MCF 10A (cell line): ENCODE data around the gene TFCP2L1. TPM values are rescaled to one million over a fixed set of nuclear protein-coding genes. Genes with fewer than 3 reads are reported as not detected.
A peak's percentile ranks its signal among the peaks of the same experiment; 100 is the strongest.
"Not testable (repeated sequence)": the region's sequence is repeated elsewhere in the genome, so short reads cannot be mapped to it uniquely, and the experiment has no call there.

ENCODE experiments used
- Bru-seq: library from RNA; stranded (reverse); fragments of 400-500 nt; gene quantifications from one replicate; lab custom pipeline; 2021; lab: Mats Ljungman, UMichigan
- BruChase-seq, 2 experiments: library from RNA; stranded (reverse); fragments of 400-500 nt; gene quantifications; one replicate each; lab custom pipeline; 2021; lab: Mats Ljungman, UMichigan
- BruUV-seq: library from RNA; stranded (reverse); fragments of 400-500 nt; replicated peaks from 2 replicates; lab custom pipeline; 2021; lab: Mats Ljungman, UMichigan
- CTCF ChIA-PET: fragments of 300-600 bp; sonication (Branson Sonifier 250); formaldehyde crosslinking; extraction: SDS; loops from one replicate; lab custom pipeline; 2021; ENCODE audit warnings: antibody characterized with exemption, inconsistent platforms; lab: Yijun Ruan, JAX
- POLR2A ChIA-PET: fragments of 300-600, 350-650 bp; sonication (Branson Sonifier 250); formaldehyde crosslinking; extraction: SDS; loops from one replicate; lab custom pipeline; 2020; ENCODE audit warnings: antibody characterized with exemption, inconsistent platforms; lab: Yijun Ruan, JAX
- DNase-seq: peaks from one replicate; pipeline ENCODE4 v3.0.0-alpha.2; 2018; ENCODE audit not compliant: unreplicated experiment
- H3K27ac Mint-ChIP-seq: one replicate; pipeline ENCODE4 v1.8.0; 2022; ENCODE audit warnings: mild to moderate bottlenecking, low read depth, mixed read lengths; ENCODE audit not compliant: unreplicated experiment
- H3K27me3 Mint-ChIP-seq: one replicate; pipeline ENCODE4 v1.8.0; 2022; ENCODE audit warnings: mixed read lengths; ENCODE audit not compliant: insufficient read depth, unreplicated experiment
- H3K36me3 Mint-ChIP-seq: one replicate; pipeline ENCODE4 v1.8.0; 2022; ENCODE audit warnings: mild to moderate bottlenecking, moderate library complexity, mixed read lengths; ENCODE audit not compliant: insufficient read depth, unreplicated experiment
- H3K4me1 Mint-ChIP-seq: one replicate; pipeline ENCODE4 v1.8.0; 2022; ENCODE audit warnings: mixed read lengths; ENCODE audit not compliant: insufficient read depth, unreplicated experiment
- H3K4me3 Mint-ChIP-seq: one replicate; pipeline ENCODE4 v1.8.0; 2022; ENCODE audit warnings: mild to moderate bottlenecking, moderate library complexity, mixed read lengths; ENCODE audit not compliant: unreplicated experiment
- H3K9me3 Mint-ChIP-seq: one replicate; pipeline ENCODE4 v1.8.0; 2022; ENCODE audit warnings: mixed read lengths; ENCODE audit not compliant: unreplicated experiment
- intact Hi-C: fragments of 100-400 bp; cut with micrococcal nuclease; formaldehyde crosslinking; loops from 2 replicates; pipeline ENCODE4 v1.14.1; 2022
- long read RNA-seq: library from polyadenylated mRNA; stranded (forward); transcript quantifications from one replicate; pipeline ENCODE4 v2.0.0, GENCODE V29; 2022
- total RNA-seq: library from RNA; stranded (reverse); gene quantifications from 2 replicates; pipeline ENCODE4 v1.2.3, GENCODE V29; 2022
- TF ChIP-seq, protein P1 (sequence below): fragments of 200-600 bp; IDR thresholded peaks from one replicate; pipeline ENCODE4 v1.8.0; 2022; ENCODE audit warnings: antibody characterized with exemption, mild to moderate bottlenecking; ENCODE audit not compliant: unreplicated experiment

TFCP2L1 gene, protein sequence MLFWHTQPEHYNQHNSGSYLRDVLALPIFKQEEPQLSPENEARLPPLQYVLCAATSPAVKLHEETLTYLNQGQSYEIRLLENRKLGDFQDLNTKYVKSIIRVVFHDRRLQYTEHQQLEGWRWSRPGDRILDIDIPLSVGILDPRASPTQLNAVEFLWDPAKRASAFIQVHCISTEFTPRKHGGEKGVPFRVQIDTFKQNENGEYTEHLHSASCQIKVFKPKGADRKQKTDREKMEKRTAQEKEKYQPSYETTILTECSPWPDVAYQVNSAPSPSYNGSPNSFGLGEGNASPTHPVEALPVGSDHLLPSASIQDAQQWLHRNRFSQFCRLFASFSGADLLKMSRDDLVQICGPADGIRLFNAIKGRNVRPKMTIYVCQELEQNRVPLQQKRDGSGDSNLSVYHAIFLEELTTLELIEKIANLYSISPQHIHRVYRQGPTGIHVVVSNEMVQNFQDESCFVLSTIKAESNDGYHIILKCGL
- 22.6 and 24.3 TPM in 2 replicates for total RNA-seq
- Bru-seq, nascent RNA: percentile 73 among the genes with signal in this experiment
- BruChase-seq, experiment 1, labeled RNA remaining after a 6-hour chase: percentile 76 among the genes with signal in this experiment
- BruChase-seq, experiment 2, labeled RNA remaining after a 2-hour chase: percentile 72 among the genes with signal in this experiment
- long read RNA-seq, full-length matches to known transcripts: 25 of 55 reads
- long read RNA-seq, partial matches to known transcripts: 1 of 55 reads
- long read RNA-seq, other reads (novel, unspliced or antisense): 29 of 55 reads

DNA sequence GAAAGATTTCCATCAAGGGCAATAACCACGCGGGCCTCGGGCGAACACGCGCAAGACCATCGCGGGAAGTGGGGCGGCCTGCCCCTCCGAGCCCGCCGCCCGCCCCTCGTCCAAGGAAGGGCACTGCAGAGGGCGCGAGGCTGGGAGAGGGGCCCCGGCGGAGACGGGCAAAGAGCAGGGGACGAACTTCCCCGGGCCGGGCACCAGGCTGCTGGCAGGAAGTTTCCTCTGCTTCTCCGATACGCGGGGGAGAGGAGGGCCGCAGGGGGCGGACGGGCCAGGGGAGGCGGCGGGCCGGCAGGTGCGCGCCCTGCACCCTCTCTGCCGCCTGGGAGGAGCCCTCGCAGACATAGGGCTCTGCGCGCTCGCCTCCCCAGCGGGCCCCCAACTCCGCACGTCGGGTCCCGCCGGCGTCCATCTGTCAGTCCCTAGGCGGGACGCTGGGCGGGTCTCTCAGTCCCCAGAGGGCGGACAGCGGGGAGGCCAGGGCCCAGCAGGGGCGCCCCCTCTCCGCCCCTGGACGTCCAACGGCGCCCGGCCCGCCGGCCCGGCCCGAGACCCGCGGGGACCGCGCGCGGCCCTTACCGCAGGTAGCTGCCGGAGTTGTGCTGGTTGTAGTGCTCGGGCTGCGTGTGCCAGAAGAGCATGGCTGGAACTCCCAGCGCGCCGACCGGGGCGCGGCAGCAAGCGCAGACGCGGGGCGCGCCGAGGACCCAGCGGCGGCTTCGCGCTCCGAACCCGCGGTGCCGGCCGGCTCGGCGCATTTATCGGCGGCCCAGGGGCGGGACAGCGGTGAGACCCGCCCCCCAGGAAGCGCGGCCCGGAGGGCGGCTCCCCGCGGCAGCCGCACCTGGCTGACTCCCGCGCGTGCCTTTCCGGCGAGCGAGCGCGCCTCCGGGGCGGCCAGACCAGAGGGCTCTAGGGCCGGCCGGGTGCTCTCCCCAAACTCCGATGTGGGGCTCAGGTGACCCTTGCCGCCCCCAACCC is at the start of gene TFCP2L1:
Gene TFCP2L1 (minus strand): TSS at position 740 of the 987 bp plus-strand sequence. CDS start 93 bp downstream, at position 647.
- BruUV-seq: no TSS peak
- peaks cover 8% of the 10 kb centered on the region for H3K36me3 Mint-ChIP-seq
- peak within 1 kb of the TSS; percentile 98 for H3K27ac Mint-ChIP-seq
- peaks cover 22% of the 10 kb centered on the region for H3K4me1 Mint-ChIP-seq
- intact Hi-C loops: loop anchor here (2.0 kb wide), 1 partner anchor 72 kb away; no protein-coding TSS in a partner anchor
- peak; percentile 61 for DNase-seq
- ChIA-PET POLR2A (interaction anchor here (0.9 to 2.4 kb wide), 10 partner anchors 14 to 210 kb away, joined by 3 to 27 read pairs (median 4); no protein-coding TSS in a partner anchor), CTCF (interaction anchor here (0.7 kb wide), 1 partner anchor 75 kb away, joined by 3 read pairs; no protein-coding TSS in a partner anchor)
- H3K9me3 Mint-ChIP-seq: no peaks in the 10 kb centered on the region
- no peaks in the 10 kb centered on the region for H3K27me3 Mint-ChIP-seq
- H3K4me3 Mint-ChIP-seq: peak within 1 kb of the TSS; percentile 97
- TF ChIP-seq, protein P1, sequence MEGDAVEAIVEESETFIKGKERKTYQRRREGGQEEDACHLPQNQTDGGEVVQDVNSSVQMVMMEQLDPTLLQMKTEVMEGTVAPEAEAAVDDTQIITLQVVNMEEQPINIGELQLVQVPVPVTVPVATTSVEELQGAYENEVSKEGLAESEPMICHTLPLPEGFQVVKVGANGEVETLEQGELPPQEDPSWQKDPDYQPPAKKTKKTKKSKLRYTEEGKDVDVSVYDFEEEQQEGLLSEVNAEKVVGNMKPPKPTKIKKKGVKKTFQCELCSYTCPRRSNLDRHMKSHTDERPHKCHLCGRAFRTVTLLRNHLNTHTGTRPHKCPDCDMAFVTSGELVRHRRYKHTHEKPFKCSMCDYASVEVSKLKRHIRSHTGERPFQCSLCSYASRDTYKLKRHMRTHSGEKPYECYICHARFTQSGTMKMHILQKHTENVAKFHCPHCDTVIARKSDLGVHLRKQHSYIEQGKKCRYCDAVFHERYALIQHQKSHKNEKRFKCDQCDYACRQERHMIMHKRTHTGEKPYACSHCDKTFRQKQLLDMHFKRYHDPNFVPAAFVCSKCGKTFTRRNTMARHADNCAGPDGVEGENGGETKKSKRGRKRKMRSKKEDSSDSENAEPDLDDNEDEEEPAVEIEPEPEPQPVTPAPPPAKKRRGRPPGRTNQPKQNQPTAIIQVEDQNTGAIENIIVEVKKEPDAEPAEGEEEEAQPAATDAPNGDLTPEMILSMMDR: no peak

DNA sequence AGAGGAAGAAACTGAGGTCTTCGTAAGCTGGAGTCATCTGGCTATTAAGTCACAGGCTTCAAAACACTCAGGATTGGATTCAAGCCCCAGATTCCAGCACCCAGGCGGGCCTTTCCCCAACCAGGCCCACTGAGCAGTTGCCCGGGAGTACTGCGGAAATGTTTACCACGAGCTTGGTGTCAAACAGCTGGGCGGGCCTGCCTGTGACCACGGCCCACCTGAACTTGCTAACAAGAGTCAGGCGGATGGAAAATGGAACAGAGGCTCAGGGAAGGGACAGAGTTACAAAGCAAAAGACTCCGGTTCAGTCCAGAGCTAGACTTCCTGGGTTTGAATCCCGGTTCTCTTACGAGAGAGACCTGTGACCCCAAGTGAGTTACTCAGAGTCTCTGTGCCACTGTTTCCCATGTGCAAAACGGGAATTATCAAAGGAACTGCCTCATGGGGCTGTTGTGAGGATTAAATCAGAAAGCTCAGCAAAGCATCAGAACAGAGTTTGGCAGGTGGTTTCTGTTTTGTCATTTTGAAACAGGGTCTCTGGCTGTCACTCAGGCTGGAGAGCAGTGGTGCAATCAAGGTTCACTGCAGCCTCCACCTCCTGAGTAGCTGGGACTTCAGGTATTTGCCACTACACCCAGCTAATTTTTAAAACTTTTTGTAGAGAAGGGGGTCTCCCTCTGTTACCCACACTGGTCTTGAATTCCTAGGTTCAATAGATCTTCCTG is 49.0 kb upstream of the TFCP2L1 start:
- BruUV-seq: TSS peak; percentile 1
- DNase-seq: no peak
- ChIA-PET CTCF (interaction anchor here (0.6 to 1.8 kb wide), 4 partner anchors 14 to 311 kb away, joined by 3 to 5 read pairs (median 5); no protein-coding TSS in a partner anchor), POLR2A (no interaction called here)
- peaks cover 41% of the 10 kb centered on the region for H3K36me3 Mint-ChIP-seq
- peaks cover 5% of the 10 kb centered on the region for H3K4me1 Mint-ChIP-seq
- H3K27me3 Mint-ChIP-seq: no peaks in the 10 kb centered on the region
- no peaks in the 10 kb centered on the region for H3K9me3 Mint-ChIP-seq
- TF ChIP-seq, protein P1: no peak
- no peak overlapping the region for H3K4me3 Mint-ChIP-seq
- H3K27ac Mint-ChIP-seq: no peak overlapping the region
- intact Hi-C loops: no loop called here

DNA sequence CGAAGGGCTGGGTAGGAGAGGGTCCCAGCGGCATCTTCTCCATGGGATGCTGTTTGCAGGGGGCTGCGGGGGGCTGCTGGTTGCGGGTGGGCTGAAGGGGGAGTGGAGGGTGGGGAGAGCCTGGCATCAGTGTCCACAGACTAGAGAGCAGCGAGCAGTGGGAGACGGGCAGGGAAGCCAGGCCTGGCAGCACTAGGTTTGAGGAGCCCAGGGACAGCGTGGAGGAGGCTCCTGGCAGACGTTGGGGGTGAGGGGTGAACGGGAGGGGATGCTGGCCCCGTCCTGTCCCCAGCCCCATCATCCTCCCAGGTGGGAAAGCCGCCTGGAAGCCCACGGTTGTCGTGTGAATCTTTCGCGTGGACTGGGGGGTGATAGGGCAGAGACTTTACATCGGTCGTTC is 48.2 kb upstream of the TFCP2L1 start:
- ChIA-PET POLR2A (no interaction called here), CTCF (interaction anchor here (0.6 kb wide), 1 partner anchor 310 kb away, joined by 3 read pairs; no protein-coding TSS in a partner anchor)
- no peak for DNase-seq
- BruUV-seq: no TSS peak
- Mint-ChIP-seq H3K36me3 (peaks cover 34% of the 10 kb centered on the region), H3K4me3 (no peak overlapping the region), H3K27me3 (no peaks in the 10 kb centered on the region), H3K9me3 (no peaks in the 10 kb centered on the region), H3K27ac (no peak overlapping the region), H3K4me1 (peaks cover 5% of the 10 kb centered on the region)
- intact Hi-C loops: no loop called here
- TF ChIP-seq, protein P1: no peak

DNA sequence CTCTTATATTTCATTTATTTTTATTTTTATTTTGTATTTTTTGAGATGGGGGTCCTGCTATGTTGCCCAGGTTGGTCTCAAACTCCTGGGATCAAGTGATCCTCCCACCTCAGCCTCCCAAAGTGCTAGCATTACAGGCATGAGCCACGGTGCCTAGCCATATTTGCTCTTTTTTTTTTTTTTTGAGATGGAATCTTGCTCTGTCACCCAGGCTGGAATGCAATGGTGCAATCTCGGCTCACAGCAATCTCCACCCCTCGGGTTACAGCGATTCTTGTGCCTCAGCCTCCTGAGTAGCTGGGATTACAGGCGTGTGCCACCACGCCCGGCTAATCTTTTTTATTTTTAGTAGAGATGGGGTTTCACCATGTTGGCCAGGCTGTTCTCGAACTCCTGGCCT is 46.3 kb upstream of the TFCP2L1 start:
- H3K4me1 Mint-ChIP-seq, H3K9me3 Mint-ChIP-seq, intact Hi-C loops, H3K4me3 Mint-ChIP-seq, BruUV-seq, DNase-seq, POLR2A ChIA-PET, H3K27ac Mint-ChIP-seq, H3K27me3 Mint-ChIP-seq: not testable (repeated sequence)
- CTCF ChIA-PET: interaction anchor here (0.6 kb wide), 1 partner anchor 180 kb away, joined by 4 read pairs; no protein-coding TSS in a partner anchor
- H3K36me3 Mint-ChIP-seq: peaks cover 15% of the 10 kb centered on the region
